ENCODE measurements around the gene FLCN. TPM values are rescaled to one million over a fixed set of nuclear protein-coding genes. Genes with fewer than 3 reads are reported as not detected.

FLCN gene
- polyA plus RNA-seq, 1 donor (not counting 4 experiments of a cell fraction or from before 2014, with no cell fraction given), result 12.5 TPM

GRCh38 chr17:17227608-17228520, 9.1 kb downstream of the FLCN start:
- Histone ChIP-seq H3K9ac (ENCODE audit: control insufficient read depth, extremely low read depth, insufficient read depth, low read length) (no peak overlapping the region), H3K36me3 (ENCODE audit: control insufficient read depth in 2 of 2, extremely low read depth in 1 of 2, insufficient read depth in 2 of 2, low read length in 2 of 2) (peaks cover 44 to 64% of the 10 kb centered on the region in 2 experiments), H3K9me1 (ENCODE audit: control insufficient read depth, extremely low read depth, insufficient read depth, low read length) (no peaks in the 10 kb centered on the region), H3K4me3 (ENCODE audit: control insufficient read depth in 2 of 3, extremely low read depth in 1 of 3, insufficient read depth in 2 of 3, low read depth in 1 of 3, low read length in 3 of 3) (no peak overlapping the region), H3K27ac (ENCODE audit: control insufficient read depth, insufficient read depth, low read length) (no peak overlapping the region), H3K79me2 (ENCODE audit: control insufficient read depth, insufficient read depth, low read length) (peaks cover 9% of the 10 kb centered on the region), H3K4me2 (ENCODE audit: control insufficient read depth, extremely low read depth, insufficient read depth, low read depth, low read length) (no peak overlapping the region), H4K20me1 (ENCODE audit: control insufficient read depth, extremely low read depth, insufficient read depth, low read length) (no peaks in the 10 kb centered on the region), H3K27me3 (ENCODE audit: control insufficient read depth, extremely low read depth, insufficient read depth, low read length) (no peaks in the 10 kb centered on the region), H3K9me3 (ENCODE audit: control insufficient read depth, low read depth, low read length) (no peaks in the 10 kb centered on the region), H2AFZ (ENCODE audit: control insufficient read depth, low read length) (no peak overlapping the region), H3K4me1 (ENCODE audit: control insufficient read depth, extremely low read depth, insufficient read depth, low read length) (no peaks in the 10 kb centered on the region)
- TF ChIP-seq CTCF (optimal IDR thresholded peaks at IDR 0.05 in 1 of 3, IDR thresholded peaks at IDR 0.05 in 1 of 3, conservative IDR thresholded peaks at IDR 0.05 in 1 of 3; ENCODE audit: extremely low read depth in 1 of 3, insufficient read depth in 2 of 3, low read length in 3 of 3) (no peak), EZH2 (IDR thresholded peaks at IDR 0.05; ENCODE audit: low read length) (no peak)
- DNase-seq (ENCODE audit: low read depth, low spot score), result no peak
- FAIRE-seq, result no peak
- dilution Hi-C loops (cut with MboI; ENCODE audit: extremely low pct_ligation_motif_present, low sequenced_read_pairs), result no loop called here

- TF ChIP-seq EZH2 (IDR thresholded peaks at IDR 0.05; ENCODE audit: low read length) (no peak), CTCF (optimal IDR thresholded peaks at IDR 0.05 in 1 of 3, IDR thresholded peaks at IDR 0.05 in 1 of 3, conservative IDR thresholded peaks at IDR 0.05 in 1 of 3; ENCODE audit: extremely low read depth in 1 of 3, insufficient read depth in 2 of 3, low read length in 3 of 3) (no peak)
- no peak for FAIRE-seq
- H3K4me1 ChIP-seq (ENCODE audit: control insufficient read depth, extremely low read depth, insufficient read depth, low read length), result no peaks in the 10 kb centered on the region
These were observed 10.3 kb downstream of the FLCN start for GRCh38 chr17:17226451-17227265.

More at GRCh38 chr17:17226451-17227265, 10.3 kb downstream of the FLCN start:
- H3K4me2 ChIP-seq (ENCODE audit: control insufficient read depth, extremely low read depth, insufficient read depth, low read depth, low read length), result no peak overlapping the region
- dilution Hi-C loops (cut with MboI; ENCODE audit: extremely low pct_ligation_motif_present, low sequenced_read_pairs), result no loop called here
- H4K20me1 ChIP-seq (ENCODE audit: control insufficient read depth, extremely low read depth, insufficient read depth, low read length), result no peaks in the 10 kb centered on the region
- no peak overlapping the region for H3K27ac ChIP-seq (ENCODE audit: control insufficient read depth, insufficient read depth, low read length)
- no peak overlapping the region for H3K9ac ChIP-seq (ENCODE audit: control insufficient read depth, extremely low read depth, insufficient read depth, low read length)
- no peak for DNase-seq (ENCODE audit: low read depth, low spot score)
- no peak overlapping the region for H2AFZ ChIP-seq (ENCODE audit: control insufficient read depth, low read length)
- no peak overlapping the region for H3K4me3 ChIP-seq (ENCODE audit: control insufficient read depth in 2 of 3, extremely low read depth in 1 of 3, insufficient read depth in 2 of 3, low read depth in 1 of 3, low read length in 3 of 3)
- H3K79me2 ChIP-seq (ENCODE audit: control insufficient read depth, insufficient read depth, low read length), result peaks cover under 1% of the 10 kb centered on the region
- no peaks in the 10 kb centered on the region for H3K9me3 ChIP-seq (ENCODE audit: control insufficient read depth, low read depth, low read length)
- H3K27me3 ChIP-seq (ENCODE audit: control insufficient read depth, extremely low read depth, insufficient read depth, low read length), result no peaks in the 10 kb centered on the region
- H3K9me1 ChIP-seq (ENCODE audit: control insufficient read depth, extremely low read depth, insufficient read depth, low read length), result no peaks in the 10 kb centered on the region
- H3K36me3 ChIP-seq (ENCODE audit: control insufficient read depth in 2 of 2, extremely low read depth in 1 of 2, insufficient read depth in 2 of 2, low read length in 2 of 2), result peaks cover 54 to 62% of the 10 kb centered on the region in 2 experiments

Data from keratinocyte (primary cell).